Germinal center (tissue), 1 donor: ENCODE measurements around the gene RNF151.
A peak's percentile ranks its signal among the peaks of the same experiment; 100 is the strongest.
"Not testable (repeated sequence)": the region's sequence is repeated elsewhere in the genome, so short reads cannot be mapped to it uniquely, and the experiment has no call there.

Experiments used
- DNase-seq: peaks from one replicate; pipeline ENCODE4 v3.0.0; 2012; ENCODE audit warnings: mixed read lengths, low spot score

Gene RNF151

GRCh38 chr16:1966460-1966859 is at the start of gene RNF151:
Gene RNF151, plus strand, starts transcription at chr16:1966856. Its CDS starts 26 bp downstream, at chr16:1966882.
- no peak for DNase-seq

- DNase-seq: no peak
Observed at GRCh38 chr16:1917056-1917664, 49.5 kb upstream of the RNF151 start.

- no peak for DNase-seq
Observed at GRCh38 chr16:1917665-1918350, 48.8 kb upstream of the RNF151 start.

- no peak for DNase-seq
Observed at GRCh38 chr16:1918351-1919326, 48.0 kb upstream of the RNF151 start, which contains the start of gene HS3ST6. Gene HS3ST6, minus strand, starts transcription at chr16:1918415. Its CDS starts 92 bp downstream, at chr16:1918323.

- DNase-seq: no peak
Observed at GRCh38 chr16:1919327-1919998, 47.2 kb upstream of the RNF151 start.

GRCh38 chr16:1920122-1920521 is 46.5 kb upstream of the RNF151 start:
- DNase-seq: not testable (repeated sequence)

GRCh38 chr16:1920727-1921171 is 45.9 kb upstream of the RNF151 start:
- no peak for DNase-seq

GRCh38 chr16:1922357-1922756 is 44.3 kb upstream of the RNF151 start:
- DNase-seq: no peak

- DNase-seq: no peak
Observed at GRCh38 chr16:1923299-1924034, 43.2 kb upstream of the RNF151 start.

- no peak for DNase-seq
Observed at GRCh38 chr16:1924095-1924494, 42.6 kb upstream of the RNF151 start.

- DNase-seq: no peak
Observed at GRCh38 chr16:1926271-1926670, 40.4 kb upstream of the RNF151 start.

GRCh38 chr16:1929105-1929504 is 37.6 kb upstream of the RNF151 start:
- DNase-seq: peak; percentile 28

- DNase-seq: peak; percentile 96
Observed at GRCh38 chr16:1929578-1930337, 36.9 kb upstream of the RNF151 start.

GRCh38 chr16:1930338-1930720 is 36.3 kb upstream of the RNF151 start:
- DNase-seq: no peak

- DNase-seq: no peak
Observed at GRCh38 chr16:1932050-1933028, 34.3 kb upstream of the RNF151 start.

GRCh38 chr16:1933097-1933661 is 33.5 kb upstream of the RNF151 start:
- no peak for DNase-seq

GRCh38 chr16:1936945-1937479 is 29.6 kb upstream of the RNF151 start:
- DNase-seq: no peak

- DNase-seq: no peak
Observed at GRCh38 chr16:1938316-1938715, 28.3 kb upstream of the RNF151 start.

GRCh38 chr16:1938910-1939309 is 27.7 kb upstream of the RNF151 start:
- no peak for DNase-seq
